Muscle layer of duodenum (tissue), 2 donors: ENCODE data around the gene NDC1.

ENCODE experiments used
- H3K27ac ChIP-seq: one replicate; pipeline ENCODE4 v1.7.0; 2013; ENCODE audit warnings: mild to moderate bottlenecking, low read length
- H3K27me3 ChIP-seq: one replicate; pipeline ENCODE4 v1.7.0; 2013; ENCODE audit warnings: low read depth, mild to moderate bottlenecking, control low read depth, low read length
- H3K36me3 ChIP-seq, 2 donors: one replicate each; pipeline ENCODE4 v1.7.0; 2013; ENCODE audit warnings: low read length in 2 of 2, control low read depth in 1 of 2, mild to moderate bottlenecking in 1 of 2; ENCODE audit not compliant: insufficient read depth in 2 of 2, control insufficient read depth in 1 of 2
- H3K4me1 ChIP-seq, 2 donors: one replicate each; pipeline ENCODE4 v1.7.0; 2013; ENCODE audit warnings: low read length in 2 of 2, mild to moderate bottlenecking in 2 of 2, control low read depth in 1 of 2, moderate library complexity in 1 of 2; ENCODE audit not compliant: insufficient read depth in 2 of 2, control insufficient read depth in 1 of 2
- H3K4me3 ChIP-seq, 2 donors: one replicate each; pipeline ENCODE4 v1.7.0; 2013; ENCODE audit warnings: low read length in 2 of 2, low read depth in 1 of 2, mild to moderate bottlenecking in 1 of 2
- H3K9me3 ChIP-seq, 2 donors: one replicate each; pipeline ENCODE4 v1.7.0; 2013; ENCODE audit warnings: low read length in 2 of 2, control low read depth in 1 of 2, mild to moderate bottlenecking in 1 of 2; ENCODE audit not compliant: control insufficient read depth in 1 of 2
- donor health status: healthy.

Gene NDC1

GRCh38 chr1:53851571-53852285 is 13.6 kb upstream of the NDC1 start:
- no peak overlapping the region for H3K4me3 ChIP-seq
- no peak overlapping the region for H3K27ac ChIP-seq
- H3K9me3 ChIP-seq, result no peaks in the 10 kb centered on the region
- H3K4me1 ChIP-seq, result no peaks in the 10 kb centered on the region
- no peaks in the 10 kb centered on the region for H3K27me3 ChIP-seq
- peaks cover 39 to 42% of the 10 kb centered on the region in 2 donors for H3K36me3 ChIP-seq

GRCh38 chr1:53850082-53850673 is 12.1 kb upstream of the NDC1 start:
- Histone ChIP-seq H3K4me3 (no peak overlapping the region), H3K9me3 (no peaks in the 10 kb centered on the region), H3K4me1 (no peaks in the 10 kb centered on the region), H3K27me3 (no peaks in the 10 kb centered on the region), H3K27ac (no peak overlapping the region), H3K36me3 (peaks cover 26 to 27% of the 10 kb centered on the region in 2 donors)

- Histone ChIP-seq H3K27ac (no peak overlapping the region), H3K36me3 (peaks cover 13 to 14% of the 10 kb centered on the region in 2 donors), H3K4me3 (no peak overlapping the region), H3K4me1 (no peaks in the 10 kb centered on the region), H3K27me3 (no peaks in the 10 kb centered on the region), H3K9me3 (no peaks in the 10 kb centered on the region)
These were observed 9.9 kb upstream of the NDC1 start for GRCh38 chr1:53847980-53848379.

GRCh38 chr1:53842347-53842746 is 4.3 kb upstream of the NDC1 start:
- Histone ChIP-seq H3K4me1 (no peaks in the 10 kb centered on the region), H3K36me3 (no peaks in the 10 kb centered on the region), H3K27ac (no peak overlapping the region), H3K9me3 (peaks cover 0 to 2% of the 10 kb centered on the region in 2 donors), H3K27me3 (no peaks in the 10 kb centered on the region), H3K4me3 (no peak overlapping the region)

GRCh38 chr1:53838654-53838974 is 518 bp upstream of the NDC1 start:
- Histone ChIP-seq H3K36me3 (no peaks in the 10 kb centered on the region), H3K4me3 (peak overlapping the region; percentile 88 to 99), H3K27ac (peak overlapping the region; percentile 92), H3K27me3 (no peaks in the 10 kb centered on the region), H3K4me1 (no peaks in the 10 kb centered on the region), H3K9me3 (peaks cover 0 to 2% of the 10 kb centered on the region in 2 donors)

GRCh38 chr1:53837646-53837923 is 511 bp downstream of the NDC1 start:
- Histone ChIP-seq H3K4me1 (no peaks in the 10 kb centered on the region), H3K27ac (peak overlapping the region; percentile 92), H3K36me3 (no peaks in the 10 kb centered on the region), H3K27me3 (no peaks in the 10 kb centered on the region), H3K4me3 (peak overlapping the region; percentile 88 to 99), H3K9me3 (peaks cover 0 to 2% of the 10 kb centered on the region in 2 donors)

GRCh38 chr1:53835491-53835890 is 2.6 kb downstream of the NDC1 start:
- H3K27me3 ChIP-seq, result no peaks in the 10 kb centered on the region
- no peaks in the 10 kb centered on the region for H3K36me3 ChIP-seq
- no peak overlapping the region for H3K27ac ChIP-seq
- no peak overlapping the region for H3K4me3 ChIP-seq
- no peaks in the 10 kb centered on the region for H3K9me3 ChIP-seq
- H3K4me1 ChIP-seq, result no peaks in the 10 kb centered on the region

- no peaks in the 10 kb centered on the region for H3K4me1 ChIP-seq
- H3K4me3 ChIP-seq, result no peak overlapping the region
- no peaks in the 10 kb centered on the region for H3K27me3 ChIP-seq
- H3K36me3 ChIP-seq, result no peaks in the 10 kb centered on the region
- no peak overlapping the region for H3K27ac ChIP-seq
- no peaks in the 10 kb centered on the region for H3K9me3 ChIP-seq
These were observed 3.3 kb downstream of the NDC1 start for GRCh38 chr1:53834776-53835175.

- Histone ChIP-seq H3K4me3 (no peak overlapping the region), H3K36me3 (no peaks in the 10 kb centered on the region), H3K27me3 (no peaks in the 10 kb centered on the region), H3K9me3 (no peaks in the 10 kb centered on the region), H3K4me1 (no peaks in the 10 kb centered on the region), H3K27ac (no peak overlapping the region)
These were observed 4.7 kb downstream of the NDC1 start for GRCh38 chr1:53833393-53833792.

- Histone ChIP-seq H3K4me1 (no peaks in the 10 kb centered on the region), H3K4me3 (no peak overlapping the region), H3K27me3 (no peaks in the 10 kb centered on the region), H3K9me3 (no peaks in the 10 kb centered on the region), H3K27ac (no peak overlapping the region), H3K36me3 (peaks cover 20 to 21% of the 10 kb centered on the region in 2 donors)
These were observed 11.7 kb downstream of the NDC1 start for GRCh38 chr1:53826367-53826766.

GRCh38 chr1:53825306-53825705 is 12.8 kb downstream of the NDC1 start:
- no peaks in the 10 kb centered on the region for H3K27me3 ChIP-seq
- H3K4me1 ChIP-seq, result no peaks in the 10 kb centered on the region
- H3K4me3 ChIP-seq, result no peak overlapping the region
- H3K27ac ChIP-seq, result no peak overlapping the region
- peaks cover 20 to 21% of the 10 kb centered on the region in 2 donors for H3K36me3 ChIP-seq
- no peaks in the 10 kb centered on the region for H3K9me3 ChIP-seq

- Histone ChIP-seq H3K27ac (no peak overlapping the region), H3K4me3 (no peak overlapping the region), H3K36me3 (peaks cover 20 to 21% of the 10 kb centered on the region in 2 donors), H3K27me3 (no peaks in the 10 kb centered on the region), H3K4me1 (no peaks in the 10 kb centered on the region), H3K9me3 (no peaks in the 10 kb centered on the region)
These were observed 15.2 kb downstream of the NDC1 start for GRCh38 chr1:53822931-53823330.
